Thyroid gland (tissue), 4 donors: Measurements from ENCODE around the gene PPP3R2. TPM values are rescaled to one million over a fixed set of nuclear protein-coding genes. Genes with fewer than 3 reads are reported as not detected.

Experiments used
- total RNA-seq, 4 donors: library from RNA; depleted of rRNA; stranded (reverse); fragments of >200 nt; gene quantifications; one replicate each; pipeline ENCODE4 v1.2.3, GENCODE V29; 2016

The PPP3R2 gene
- total RNA-seq, 4 donors from 2014 or later, result 0.27 TPM; not detected in 3

Other genes starting within 250 kb of the PPP3R2 start
- gene BAAT, start 210.0 kb downstream of the PPP3R2 start, total RNA-seq, result not detected
- 10 to 100 TPM; 12.5 to 17.4 (median 13.7) TPM for gene MRPL50, start 196.4 kb downstream of the PPP3R2 start, total RNA-seq
- 10 to 100 TPM; 21.6 to 34.1 (median 24.5) TPM for gene ZNF189, start 196.1 kb downstream of the PPP3R2 start, total RNA-seq
- not detected for gene ALDOB, start 159.2 kb downstream of the PPP3R2 start, total RNA-seq
- 10 to 100 TPM; 26.1 to 31.5 (median 26.7) TPM for gene RNF20, start 61.1 kb downstream of the PPP3R2 start, total RNA-seq
- not detected for gene GRIN3A, start 143.7 kb upstream of the PPP3R2 start, total RNA-seq